Endothelial cell of umbilical vein (primary cell): ENCODE measurements around the gene AMFR. TPM values are rescaled to one million over a fixed set of nuclear protein-coding genes. Genes with fewer than 3 reads are reported as not detected.

Experiments
- BruUV-seq: library from RNA; stranded (reverse); fragments of 400-500 nt; replicated peaks from 2 replicates; lab custom pipeline; 2021; lab: Mats Ljungman, UMichigan
- CTCF ChIA-PET: fragments of 300-600, 350-600 bp; sonication (Branson Sonifier 250); formaldehyde crosslinking; loops from one replicate; lab custom pipeline; 2021; ENCODE audit warnings: antibody characterized with exemption, inconsistent platforms; lab: Charles Lee
- POLR2A ChIA-PET: fragments of 300-600, 350-600 bp; sonication (Branson Sonifier 250); formaldehyde crosslinking; loops from one replicate; lab custom pipeline; 2021; ENCODE audit warnings: antibody characterized with exemption, inconsistent platforms; lab: Charles Lee
- DNase-seq: peaks from one replicate; pipeline ENCODE4 v3.0.0-alpha.2; 2011; ENCODE audit warnings: low read depth, low spot score
- FAIRE-seq: peaks from 2 replicates; lab custom pipeline; 2011; peaks lifted over from hg19 to GRCh38; lab: Jason Lieb, UNC
- H2AFZ ChIP-seq: 2 replicates; pipeline ENCODE4 v1.6.0; 2012; ENCODE audit warnings: low read depth, low read length, control low read depth, inconsistent platforms
- H3K27ac ChIP-seq: 2 replicates; pipeline ENCODE4 v1.5.1; 2011; ENCODE audit warnings: low read depth, mild to moderate bottlenecking, control low read depth, low read length, moderate library complexity; ENCODE audit not compliant: insufficient read depth
- H3K27me3 ChIP-seq, 2 experiments: 2 replicates each; pipeline versions ENCODE4 v1.6.0 to v1.6.1; 2011; ENCODE audit warnings: low read length in 2 of 2, mixed read lengths in 1 of 2; ENCODE audit not compliant: control insufficient read depth in 2 of 2, insufficient read depth in 2 of 2
- H3K36me3 ChIP-seq, 2 experiments: 2 replicates in 1 of 2; 3 replicates in 1 of 2; pipeline ENCODE4 v1.5.1; 2011; ENCODE audit warnings: low read length in 2 of 2, mild to moderate bottlenecking in 1 of 2, moderate library complexity in 1 of 2; ENCODE audit not compliant: control insufficient read depth in 2 of 2, insufficient read depth in 2 of 2; ENCODE audit errors: extremely low read depth in 1 of 2
- H3K4me1 ChIP-seq: 3 replicates; pipeline ENCODE4 v1.5.1; 2011; ENCODE audit warnings: mild to moderate bottlenecking, low read length; ENCODE audit not compliant: control insufficient read depth, insufficient read depth; ENCODE audit errors: extremely low read depth
- H3K4me2 ChIP-seq: 2 replicates; pipeline ENCODE4 v1.6.1; 2011; ENCODE audit warnings: low read length, control low read depth, mixed read lengths; ENCODE audit not compliant: insufficient read depth
- H3K4me3 ChIP-seq, 3 experiments: fragments of 200-600 bp in 1 of 3; sonication (generic), shearing (Covaris generic) in 1 of 3; replicated peaks in 1 of 3; 2 replicates each; pipeline ENCODE4 v1.5.1; 2011 to 2016; ENCODE audit warnings: control low read depth in 3 of 3, low read length in 3 of 3, mild to moderate bottlenecking in 2 of 3, inconsistent platforms in 1 of 3, low read depth in 1 of 3, moderate library complexity in 1 of 3; ENCODE audit not compliant: insufficient read depth in 1 of 3
- H3K79me2 ChIP-seq: 2 replicates; pipeline ENCODE4 v1.6.0; 2012; ENCODE audit warnings: low read length, inconsistent platforms; ENCODE audit not compliant: control insufficient read depth, insufficient read depth
- H3K9ac ChIP-seq: replicated peaks from 2 replicates; pipeline ENCODE3; 2011; ENCODE audit warnings: low read length, control low read depth; ENCODE audit not compliant: insufficient read depth; ENCODE audit errors: extremely low read depth
- H3K9me1 ChIP-seq: replicated peaks from 3 replicates; pipeline ENCODE4 v1.6.0; 2011; ENCODE audit warnings: mild to moderate bottlenecking, low read length; ENCODE audit not compliant: control insufficient read depth, insufficient read depth; ENCODE audit errors: extremely low read depth
- H3K9me3 ChIP-seq: replicated peaks from 2 replicates; pipeline ENCODE4 v1.5.1; 2012; ENCODE audit warnings: low read length, inconsistent platforms; ENCODE audit not compliant: control insufficient read depth, insufficient read depth
- H4K20me1 ChIP-seq: replicated peaks from 2 replicates; pipeline ENCODE3; 2011; ENCODE audit warnings: mild to moderate bottlenecking, low read length; ENCODE audit not compliant: control insufficient read depth, insufficient read depth; ENCODE audit errors: extremely low read depth
- GATA2 ChIP-seq: IDR thresholded peaks from 2 replicates; pipeline ENCODE4 v1.7.0; 2011; ENCODE audit warnings: low read depth, mild to moderate bottlenecking, moderate library complexity, mixed read lengths, low read length; ENCODE audit not compliant: insufficient read length, insufficient read depth
- JUN ChIP-seq: IDR thresholded peaks from 2 replicates; pipeline ENCODE4 v1.6.1; 2011; ENCODE audit warnings: borderline replicate concordance, low read depth; ENCODE audit not compliant: insufficient read length, insufficient read depth
- MAX ChIP-seq: IDR thresholded peaks from 2 replicates; pipeline ENCODE4 v1.6.1; 2011; ENCODE audit not compliant: insufficient read depth, insufficient read length
- dilution Hi-C: fragments of 300-500 bp; cut with MboI; formaldehyde crosslinking; loops from one replicate; pipeline ENCODE4 v1.15.0; 2019; ENCODE audit warnings: low sequenced_read_pairs; ENCODE audit not compliant: extremely low pct_ligation_motif_present
- intact Hi-C: fragments of 100-400 bp; cut with micrococcal nuclease; formaldehyde crosslinking; loops from one replicate; pipeline ENCODE4 v1.10.0; 2022
- polyA plus RNA-seq, 4 experiments: library from polyadenylated mRNA; depleted of rRNA in 3 of 4; stranded (reverse) in 3 of 4; unstranded in 1 of 4; fragments of >200 nt; gene quantifications; 2 replicates each; pipeline versions ENCODE4 v1.2.1 to v1.2.3, GENCODE V29; 2011 to 2012; ENCODE audit warnings: missing spikeins in 1 of 4
- total RNA-seq: library from RNA; stranded (reverse); gene quantifications from 2 replicates; pipeline ENCODE4 v1.2.3, GENCODE V29; 2021

The AMFR gene
- total and polyA plus RNA-seq, 2 donors (not counting 3 experiments of a cell fraction or from before 2014, with no cell fraction given): 66.5 to 71.7 TPM

GRCh38 chr16:56331399-56331798 lies 93.9 kb downstream of the AMFR start:
- no peaks in the 10 kb centered on the region for H3K9me3 ChIP-seq
- H3K9ac ChIP-seq: no peak overlapping the region
- no peaks in the 10 kb centered on the region for H3K79me2 ChIP-seq
- BruUV-seq: no TSS peak
- no peak overlapping the region for H3K4me2 ChIP-seq
- TF ChIP-seq GATA2: no peak
- no peaks in the 10 kb centered on the region for H3K36me3 ChIP-seq
- no peaks in the 10 kb centered on the region for H3K9me1 ChIP-seq
- no peaks in the 10 kb centered on the region for H3K4me1 ChIP-seq
- no peaks in the 10 kb centered on the region for H3K27me3 ChIP-seq
- POLR2A ChIA-PET: no interaction called here
- FAIRE-seq: no peak
- dilution Hi-C loops: no loop called here
- H3K4me3 ChIP-seq: no peak overlapping the region
- H2AFZ ChIP-seq: no peak overlapping the region
- CTCF ChIA-PET: interaction anchor here (0.9 to 3.6 kb wide), 3 partner anchors 13 to 370 kb away, joined by 4 to 21 read pairs (median 11); no protein-coding TSS in a partner anchor
- no peaks in the 10 kb centered on the region for H4K20me1 ChIP-seq
- H3K27ac ChIP-seq: no peak overlapping the region
- no peak for DNase-seq
- intact Hi-C loops: no loop called here

GRCh38 chr16:56330476-56330875 lies 94.9 kb downstream of the AMFR start:
- Histone ChIP-seq H2AFZ (no peak overlapping the region), H3K4me3 (no peak overlapping the region), H3K36me3 (no peaks in the 10 kb centered on the region), H3K79me2 (no peaks in the 10 kb centered on the region), H3K9me3 (no peaks in the 10 kb centered on the region), H3K4me2 (no peak overlapping the region), H3K27me3 (no peaks in the 10 kb centered on the region), H3K9ac (no peak overlapping the region), H3K27ac (no peak overlapping the region), H3K9me1 (no peaks in the 10 kb centered on the region), H4K20me1 (no peaks in the 10 kb centered on the region), H3K4me1 (no peaks in the 10 kb centered on the region)
- ChIA-PET CTCF (interaction anchor here (1.2 to 3.6 kb wide), 3 partner anchors 12 to 26 kb away, joined by 3 to 21 read pairs (median 11); no protein-coding TSS in a partner anchor), POLR2A (interaction anchor here (0.6 kb wide), 1 partner anchor 368 kb away, joined by 8 read pairs; no protein-coding TSS in a partner anchor)
- intact Hi-C loops: no loop called here
- TF ChIP-seq MAX (no peak), JUN (no peak)
- no TSS peak for BruUV-seq
- dilution Hi-C loops: no loop called here
- no peak for DNase-seq
- FAIRE-seq: no peak
